ENCODE measurements around the gene PYCR2.

Gene PYCR2

DNA sequence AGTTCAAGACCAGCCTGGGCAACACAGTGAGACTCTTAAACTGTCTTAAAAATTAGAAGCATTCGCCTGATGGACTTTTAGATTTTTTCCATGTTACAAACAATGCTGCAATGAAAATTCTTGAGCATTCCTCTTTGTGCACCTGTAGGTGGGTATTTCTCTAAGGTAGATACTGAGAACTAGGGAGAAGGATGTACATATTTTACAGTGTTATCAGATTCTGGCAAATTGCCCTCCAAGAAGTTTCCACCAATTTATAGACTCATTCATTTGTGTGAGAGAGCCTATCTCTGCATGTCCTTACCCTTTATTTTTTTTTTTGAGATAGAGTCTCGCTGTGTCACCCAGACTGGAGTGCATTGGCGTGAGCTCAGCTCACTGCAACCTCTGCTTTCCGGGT is 29.3 kb upstream of the PYCR2 start:
- H3K4me1 Mint-ChIP-seq: peaks cover 19% of the 10 kb centered on the region

DNA sequence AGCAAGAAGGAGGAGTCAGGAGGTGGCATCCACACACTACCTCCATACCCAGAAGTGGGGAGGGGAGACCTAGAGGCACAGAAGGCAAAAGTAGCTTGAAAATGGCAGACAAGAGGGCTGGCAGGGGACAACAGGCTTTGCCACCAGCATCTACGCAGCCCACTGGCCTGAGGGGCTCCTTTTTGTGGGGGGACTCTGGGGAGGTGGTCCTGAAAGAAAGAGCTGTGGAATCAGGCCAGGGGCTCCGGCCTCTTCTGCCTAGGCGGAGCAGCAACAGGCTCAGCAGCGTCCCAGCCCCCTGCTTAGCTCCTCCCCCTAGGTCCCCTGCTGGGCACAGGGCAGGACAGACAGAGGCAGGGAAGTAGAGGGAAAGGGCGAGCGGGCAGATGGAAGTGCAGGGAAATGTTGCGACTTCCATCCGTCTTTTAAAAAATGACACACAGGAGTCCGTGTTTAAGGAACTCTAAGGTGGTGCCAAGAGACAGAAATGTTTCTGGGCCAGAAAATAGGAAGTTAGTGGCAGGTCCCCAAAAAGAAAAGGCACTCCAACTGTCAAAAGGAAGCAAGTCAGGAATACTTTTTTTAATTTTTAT is 27.0 kb upstream of the PYCR2 start:
- Mint-ChIP-seq H3K36me3 (ENCODE audit: low read depth) (no peaks in the 10 kb centered on the region), H3K27ac (no peak overlapping the region), H3K27me3 (ENCODE audit: low read depth, poor library complexity) (peaks cover 21% of the 10 kb centered on the region), H3K4me1 (peaks cover 33% of the 10 kb centered on the region), H3K4me3 (no peak overlapping the region), H3K9me3 (no peaks in the 10 kb centered on the region)
- DNase-seq: no peak
- TF ChIP-seq, protein P1, sequence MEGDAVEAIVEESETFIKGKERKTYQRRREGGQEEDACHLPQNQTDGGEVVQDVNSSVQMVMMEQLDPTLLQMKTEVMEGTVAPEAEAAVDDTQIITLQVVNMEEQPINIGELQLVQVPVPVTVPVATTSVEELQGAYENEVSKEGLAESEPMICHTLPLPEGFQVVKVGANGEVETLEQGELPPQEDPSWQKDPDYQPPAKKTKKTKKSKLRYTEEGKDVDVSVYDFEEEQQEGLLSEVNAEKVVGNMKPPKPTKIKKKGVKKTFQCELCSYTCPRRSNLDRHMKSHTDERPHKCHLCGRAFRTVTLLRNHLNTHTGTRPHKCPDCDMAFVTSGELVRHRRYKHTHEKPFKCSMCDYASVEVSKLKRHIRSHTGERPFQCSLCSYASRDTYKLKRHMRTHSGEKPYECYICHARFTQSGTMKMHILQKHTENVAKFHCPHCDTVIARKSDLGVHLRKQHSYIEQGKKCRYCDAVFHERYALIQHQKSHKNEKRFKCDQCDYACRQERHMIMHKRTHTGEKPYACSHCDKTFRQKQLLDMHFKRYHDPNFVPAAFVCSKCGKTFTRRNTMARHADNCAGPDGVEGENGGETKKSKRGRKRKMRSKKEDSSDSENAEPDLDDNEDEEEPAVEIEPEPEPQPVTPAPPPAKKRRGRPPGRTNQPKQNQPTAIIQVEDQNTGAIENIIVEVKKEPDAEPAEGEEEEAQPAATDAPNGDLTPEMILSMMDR (IDR thresholded peaks at IDR 0.05): no peak

More for the DNA sequence above, 29.3 kb upstream of the PYCR2 start:
- Mint-ChIP-seq H3K27ac (no peak overlapping the region), H3K9me3 (no peaks in the 10 kb centered on the region), H3K4me3 (no peak overlapping the region), H3K36me3 (ENCODE audit: low read depth) (no peaks in the 10 kb centered on the region), H3K27me3 (ENCODE audit: low read depth, poor library complexity) (peaks cover 18% of the 10 kb centered on the region)
- TF ChIP-seq, protein P1 (IDR thresholded peaks at IDR 0.05): no peak
- no peak for DNase-seq

DNA sequence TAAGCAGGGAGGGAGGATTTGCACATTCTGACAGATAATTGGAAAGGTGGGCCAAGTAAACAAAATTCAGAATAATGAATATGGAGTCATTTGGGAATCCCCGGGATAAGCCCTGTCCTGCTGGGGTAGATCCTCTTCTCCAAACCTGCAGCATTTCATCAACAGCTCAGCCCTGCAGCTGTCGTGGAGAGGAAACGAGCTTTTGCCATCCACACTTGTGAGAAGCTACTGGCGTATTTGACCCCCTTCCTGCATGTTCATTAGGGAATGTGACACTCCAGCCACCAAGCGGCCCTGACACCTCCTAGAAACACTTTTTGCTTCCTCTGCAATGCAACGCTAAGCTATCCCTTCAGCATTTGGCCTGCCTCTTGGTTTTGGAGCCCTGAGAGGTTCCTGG is 25.0 kb upstream of the PYCR2 start:
- H3K27ac Mint-ChIP-seq: no peak overlapping the region

DNA sequence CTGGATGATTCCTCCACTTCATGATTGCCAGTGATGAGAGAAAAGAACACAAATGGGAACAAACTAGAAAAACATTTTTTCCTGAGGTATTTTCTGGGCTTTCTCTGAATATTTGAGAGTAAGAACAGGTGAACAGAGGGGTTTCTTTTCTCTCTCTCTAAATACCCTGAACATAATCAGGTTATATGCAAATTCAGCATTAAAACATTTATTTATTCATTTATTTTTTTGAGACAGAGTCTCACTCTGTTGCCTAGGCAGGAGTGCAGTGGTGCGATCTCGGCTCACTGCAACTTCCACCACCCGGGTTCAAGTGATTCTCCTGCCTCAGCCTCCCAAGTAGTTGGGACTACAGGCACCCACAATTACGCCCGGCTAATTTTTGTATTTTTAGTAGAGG is 22.8 kb upstream of the PYCR2 start:
- Mint-ChIP-seq H3K27me3 (ENCODE audit: low read depth, poor library complexity) (peaks cover 3% of the 10 kb centered on the region), H3K9me3 (no peaks in the 10 kb centered on the region), H3K4me1 (peaks cover 56% of the 10 kb centered on the region), H3K4me3 (no peak overlapping the region), H3K36me3 (ENCODE audit: low read depth) (no peaks in the 10 kb centered on the region), H3K27ac (no peak overlapping the region)
- no peak for DNase-seq
- TF ChIP-seq, protein P1 (IDR thresholded peaks at IDR 0.05): no peak

More for the DNA sequence above, 25.0 kb upstream of the PYCR2 start:
- Mint-ChIP-seq H3K4me3 (no peak overlapping the region), H3K27me3 (ENCODE audit: low read depth, poor library complexity) (peaks cover 14% of the 10 kb centered on the region), H3K9me3 (no peaks in the 10 kb centered on the region), H3K36me3 (ENCODE audit: low read depth) (no peaks in the 10 kb centered on the region), H3K4me1 (peaks cover 53% of the 10 kb centered on the region)
- no peak for DNase-seq
- TF ChIP-seq, protein P1 (IDR thresholded peaks at IDR 0.05): no peak

DNA sequence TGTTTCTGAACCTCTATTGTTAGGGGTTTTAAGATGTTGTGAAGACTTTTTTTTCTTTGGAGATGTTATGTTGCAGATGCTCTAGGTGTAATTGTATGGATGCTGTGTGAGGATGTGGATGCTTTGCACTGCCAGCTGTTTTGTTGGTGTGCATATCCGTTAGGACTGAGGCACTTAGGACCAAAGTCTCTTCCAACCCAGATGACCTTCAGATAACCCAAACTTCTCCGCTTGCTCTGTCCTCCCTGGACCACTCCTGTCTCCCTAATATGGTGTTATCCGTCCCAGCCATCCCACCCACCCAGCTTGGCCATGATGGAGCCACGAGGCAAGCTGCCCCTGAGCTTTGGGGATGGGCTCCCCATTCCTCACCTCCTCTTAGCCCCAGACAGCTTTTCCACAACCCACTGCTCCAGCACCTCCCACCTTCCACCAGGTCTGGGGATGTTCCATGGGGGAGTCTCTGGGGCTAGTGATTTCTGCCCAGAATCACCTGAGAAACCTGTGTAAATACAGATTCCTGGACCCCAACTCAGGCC is 22.1 kb upstream of the PYCR2 start:
- no peaks in the 10 kb centered on the region for H3K9me3 Mint-ChIP-seq
- H3K4me1 Mint-ChIP-seq: peaks cover 62% of the 10 kb centered on the region
- no peaks in the 10 kb centered on the region for H3K36me3 Mint-ChIP-seq (ENCODE audit: low read depth)
- no peak for DNase-seq
- H3K27me3 Mint-ChIP-seq (ENCODE audit: low read depth, poor library complexity): peaks cover 3% of the 10 kb centered on the region
- TF ChIP-seq, protein P1 (IDR thresholded peaks at IDR 0.05): no peak
- H3K27ac Mint-ChIP-seq: peak overlapping the region; percentile 34
- no peak overlapping the region for H3K4me3 Mint-ChIP-seq

- Mint-ChIP-seq H3K27me3 (ENCODE audit: low read depth, poor library complexity) (peaks cover 3% of the 10 kb centered on the region), H3K4me3 (peak overlapping the region; percentile 15), H3K36me3 (ENCODE audit: low read depth) (no peaks in the 10 kb centered on the region), H3K4me1 (peaks cover 62% of the 10 kb centered on the region), H3K9me3 (no peaks in the 10 kb centered on the region), H3K27ac (peak overlapping the region; percentile 78)
- no peak for DNase-seq
- TF ChIP-seq, protein P1 (IDR thresholded peaks at IDR 0.05): no peak
Measured at GRCh38 chr1:225945564-225945963, 21.5 kb upstream of the PYCR2 start.
